ENCODE data around the gene MAG. TPM values are rescaled to one million over a fixed set of nuclear protein-coding genes. Genes with fewer than 3 reads are reported as not detected.

The MAG gene
- total RNA-seq, 2 donors from 2014 or later = 13.9 TPM; not detected in 1

- WGBS = 82% methylated on average over 18 of the region's 18 CpGs
These were observed 57.1 kb downstream of the MAG start for GRCh38 chr19:35348911-35349611.

GRCh38 chr19:35349614-35350521, 57.9 kb downstream of the MAG start:
- TF ChIP-seq POLR2A (IDR thresholded peaks at IDR 0.05) = no peak
- TF ChIP-seq, protein P1, sequence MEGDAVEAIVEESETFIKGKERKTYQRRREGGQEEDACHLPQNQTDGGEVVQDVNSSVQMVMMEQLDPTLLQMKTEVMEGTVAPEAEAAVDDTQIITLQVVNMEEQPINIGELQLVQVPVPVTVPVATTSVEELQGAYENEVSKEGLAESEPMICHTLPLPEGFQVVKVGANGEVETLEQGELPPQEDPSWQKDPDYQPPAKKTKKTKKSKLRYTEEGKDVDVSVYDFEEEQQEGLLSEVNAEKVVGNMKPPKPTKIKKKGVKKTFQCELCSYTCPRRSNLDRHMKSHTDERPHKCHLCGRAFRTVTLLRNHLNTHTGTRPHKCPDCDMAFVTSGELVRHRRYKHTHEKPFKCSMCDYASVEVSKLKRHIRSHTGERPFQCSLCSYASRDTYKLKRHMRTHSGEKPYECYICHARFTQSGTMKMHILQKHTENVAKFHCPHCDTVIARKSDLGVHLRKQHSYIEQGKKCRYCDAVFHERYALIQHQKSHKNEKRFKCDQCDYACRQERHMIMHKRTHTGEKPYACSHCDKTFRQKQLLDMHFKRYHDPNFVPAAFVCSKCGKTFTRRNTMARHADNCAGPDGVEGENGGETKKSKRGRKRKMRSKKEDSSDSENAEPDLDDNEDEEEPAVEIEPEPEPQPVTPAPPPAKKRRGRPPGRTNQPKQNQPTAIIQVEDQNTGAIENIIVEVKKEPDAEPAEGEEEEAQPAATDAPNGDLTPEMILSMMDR (IDR thresholded peaks at IDR 0.05) = no peak
- 73% methylated on average over 17 of the region's 17 CpGs for WGBS
- no peak overlapping the region for H3K27ac ChIP-seq

More at GRCh38 chr19:35348911-35349611, 57.1 kb downstream of the MAG start:
- no peak for DNase-seq (ENCODE audit: low spot score)
- Histone ChIP-seq H3K27me3 (replicated peaks; ENCODE audit: insufficient read depth) (peaks cover 3% of the 10 kb centered on the region), H3K27ac (no peak overlapping the region), H3K4me3 (no peak overlapping the region), H3K9me3 (no peaks in the 10 kb centered on the region), H3K4me1 (replicated peaks) (no peaks in the 10 kb centered on the region), H3K36me3 (no peaks in the 10 kb centered on the region)
- intact Hi-C loops (cut with DNase I) = no loop called here
- no peak for TF ChIP-seq POLR2A (IDR thresholded peaks at IDR 0.05)
- TF ChIP-seq, protein P1 (IDR thresholded peaks at IDR 0.05) = no peak
- no peak for TF ChIP-seq POLR2AphosphoS5 (IDR thresholded peaks at IDR 0.05)

GRCh38 chr19:35350591-35350990, 58.6 kb downstream of the MAG start:
- peaks cover 3% of the 10 kb centered on the region for H3K27me3 ChIP-seq (replicated peaks; ENCODE audit: insufficient read depth)
- H3K4me3 ChIP-seq = no peak overlapping the region
- no peaks in the 10 kb centered on the region for H3K36me3 ChIP-seq
- H3K4me1 ChIP-seq (replicated peaks) = no peaks in the 10 kb centered on the region
- TF ChIP-seq, protein P1 (IDR thresholded peaks at IDR 0.05) = no peak
- TF ChIP-seq POLR2AphosphoS5 (IDR thresholded peaks at IDR 0.05) (no peak), POLR2A (IDR thresholded peaks at IDR 0.05) (no peak)
- H3K27ac ChIP-seq = no peak overlapping the region
- WGBS = 67% methylated on average over 7 of the region's 7 CpGs
- no peak for DNase-seq (ENCODE audit: low spot score)
- intact Hi-C loops (cut with DNase I) = loop anchor here (5.0 to 10.0 kb wide), 2 partner anchors 147 to 364 kb away; partner anchors contain the start of gene KMT2B
- no peaks in the 10 kb centered on the region for H3K9me3 ChIP-seq

More at GRCh38 chr19:35349614-35350521, 57.9 kb downstream of the MAG start:
- intact Hi-C loops (cut with DNase I) = loop anchor here (5.0 to 10.0 kb wide), 2 partner anchors 147 to 365 kb away; partner anchors contain the start of gene KMT2B
- Histone ChIP-seq H3K4me3 (no peak overlapping the region), H3K36me3 (no peaks in the 10 kb centered on the region), H3K27me3 (replicated peaks; ENCODE audit: insufficient read depth) (peaks cover 3% of the 10 kb centered on the region), H3K4me1 (replicated peaks) (no peaks in the 10 kb centered on the region), H3K9me3 (no peaks in the 10 kb centered on the region)
- no peak for DNase-seq (ENCODE audit: low spot score)

GRCh38 chr19:35351411-35352176, 59.6 kb downstream of the MAG start:
- H3K27me3 ChIP-seq (replicated peaks; ENCODE audit: insufficient read depth) = no peaks in the 10 kb centered on the region
- intact Hi-C loops (cut with DNase I) = loop anchor here (2.0 to 10.0 kb wide), 3 partner anchors 117 to 363 kb away; partner anchors contain the start of gene KMT2B
- WGBS = 91% methylated on average over 47 of the region's 47 CpGs
- no peak overlapping the region for H3K27ac ChIP-seq
- H3K4me3 ChIP-seq = no peak overlapping the region
- no peaks in the 10 kb centered on the region for H3K9me3 ChIP-seq
- H3K36me3 ChIP-seq = no peaks in the 10 kb centered on the region
- no peak for DNase-seq (ENCODE audit: low spot score)
- TF ChIP-seq, protein P1 (IDR thresholded peaks at IDR 0.05) = no peak
- TF ChIP-seq POLR2AphosphoS5 (IDR thresholded peaks at IDR 0.05) = no peak
- no peak for TF ChIP-seq POLR2A (IDR thresholded peaks at IDR 0.05)
- H3K4me1 ChIP-seq (replicated peaks) = no peaks in the 10 kb centered on the region
